ELR (cell line): ENCODE measurements around the gene GPX8.

ENCODE experiments used
- DNase-seq: peaks from one replicate; pipeline ENCODE4 v3.0.0-alpha.2; 2015; ENCODE audit warnings: low read depth

GPX8 gene, protein sequence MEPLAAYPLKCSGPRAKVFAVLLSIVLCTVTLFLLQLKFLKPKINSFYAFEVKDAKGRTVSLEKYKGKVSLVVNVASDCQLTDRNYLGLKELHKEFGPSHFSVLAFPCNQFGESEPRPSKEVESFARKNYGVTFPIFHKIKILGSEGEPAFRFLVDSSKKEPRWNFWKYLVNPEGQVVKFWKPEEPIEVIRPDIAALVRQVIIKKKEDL

DNA sequence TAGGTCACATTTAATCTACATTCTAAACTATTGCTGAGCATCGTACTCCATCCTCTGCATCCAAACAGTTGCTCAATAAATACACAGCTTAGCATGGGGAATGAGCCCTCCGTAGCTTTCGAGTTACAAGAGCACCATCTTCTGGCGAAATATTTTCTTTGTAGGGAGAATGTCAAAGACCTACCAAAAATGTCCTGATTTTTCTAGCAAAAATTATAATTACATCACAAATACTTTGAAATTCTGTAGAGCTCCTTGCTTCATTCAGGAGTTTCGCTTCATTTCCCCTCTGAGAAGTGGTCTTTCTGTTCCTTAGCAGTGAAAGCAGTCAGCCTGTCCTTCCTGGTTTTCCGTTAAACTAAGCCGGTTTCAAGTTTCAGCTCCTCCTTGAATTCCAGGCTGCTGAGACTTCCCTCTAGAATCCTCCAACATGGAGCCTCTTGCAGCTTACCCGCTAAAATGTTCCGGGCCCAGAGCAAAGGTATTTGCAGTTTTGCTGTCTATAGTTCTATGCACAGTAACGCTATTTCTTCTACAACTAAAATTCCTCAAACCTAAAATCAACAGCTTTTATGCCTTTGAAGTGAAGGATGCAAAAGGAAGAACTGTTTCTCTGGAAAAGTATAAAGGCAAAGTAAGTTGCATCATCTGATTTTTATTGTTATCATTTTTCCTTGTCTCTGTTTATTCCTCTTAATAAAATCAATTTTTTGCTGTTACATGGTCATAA is at the start of gene GPX8:
GPX8 (plus strand) TSS at position 409 of the 730 bp plus-strand sequence; CDS start at position 431, 22 bp downstream.
- DNase-seq = peak; percentile 93

DNA sequence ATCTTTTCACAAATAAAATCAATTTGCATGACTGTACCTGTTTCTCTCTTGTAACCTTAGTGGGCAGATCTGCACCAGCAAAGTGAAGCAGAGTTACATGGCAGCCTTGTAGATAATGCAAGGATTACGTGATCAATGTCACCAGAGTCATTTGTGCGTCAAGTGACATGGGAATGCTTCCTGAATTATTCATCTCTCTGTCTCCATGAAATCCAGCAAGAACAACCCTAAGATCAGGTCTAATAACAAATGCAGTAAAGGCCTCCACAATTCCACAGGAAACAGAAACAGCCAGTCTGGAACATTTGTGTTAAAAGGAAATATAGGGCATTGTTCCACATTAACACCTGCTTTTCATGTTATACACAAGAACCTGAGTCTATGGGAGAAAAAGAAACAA is 49.8 kb upstream of the GPX8 start:
- DNase-seq = no peak

DNA sequence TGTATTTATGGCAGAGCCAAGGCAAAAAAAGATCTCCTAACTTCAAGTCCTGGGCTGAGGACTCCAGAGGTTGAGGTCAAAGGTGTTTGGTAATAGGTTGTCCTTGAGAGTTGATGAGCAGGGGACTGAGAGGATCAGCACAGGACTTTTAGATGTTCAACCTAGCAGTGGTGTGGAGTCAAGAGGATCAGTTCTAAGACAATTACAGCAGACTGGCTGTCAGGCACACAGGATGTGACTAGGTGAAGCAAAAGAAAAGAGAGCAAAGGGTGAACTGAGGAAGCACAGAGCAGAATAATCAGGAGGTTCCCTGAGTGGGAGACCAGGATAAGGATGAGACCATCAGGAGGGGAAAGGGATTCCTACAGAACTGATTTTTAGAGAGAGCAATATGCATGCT is 46.6 kb upstream of the GPX8 start:
- no peak for DNase-seq

DNA sequence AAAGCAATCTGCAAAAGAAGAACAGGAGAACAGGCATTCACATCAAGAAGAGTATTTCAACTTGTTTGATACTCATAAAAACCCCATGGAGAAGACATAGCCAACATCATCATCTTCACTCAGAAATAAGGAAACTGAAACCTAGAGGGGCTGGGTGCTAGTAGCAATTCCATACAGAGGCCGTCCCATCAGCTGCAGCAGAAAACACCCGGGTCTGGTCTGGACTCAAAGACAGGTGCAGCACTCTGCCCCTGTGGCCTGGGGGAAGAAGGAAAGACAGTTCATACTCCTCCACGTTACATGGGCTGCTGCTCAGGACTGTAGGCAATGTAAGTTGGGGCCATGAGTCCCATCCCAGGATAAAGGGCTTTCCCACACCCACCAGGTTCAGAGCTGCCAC is 45.9 kb upstream of the GPX8 start:
- no peak for DNase-seq

DNA sequence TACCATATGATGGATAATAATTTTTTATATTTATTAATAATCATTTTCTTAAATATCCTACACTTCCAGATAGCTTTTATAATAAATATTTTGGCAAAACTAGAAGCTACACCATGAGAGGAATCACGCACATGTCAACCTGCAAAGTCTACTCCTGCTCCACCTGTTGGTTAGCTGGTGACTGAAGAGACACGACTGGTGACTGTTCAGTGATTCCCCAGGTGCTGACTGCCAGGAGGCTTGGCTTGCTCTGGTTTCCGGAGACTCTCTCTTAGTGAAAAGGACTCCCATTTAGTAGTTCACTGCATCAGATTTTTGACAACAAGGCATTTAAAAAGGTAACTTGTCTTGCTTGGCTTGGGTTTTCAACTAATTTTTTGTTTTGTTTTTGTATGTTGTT is 36.6 kb upstream of the GPX8 start:
- DNase-seq = no peak

DNA sequence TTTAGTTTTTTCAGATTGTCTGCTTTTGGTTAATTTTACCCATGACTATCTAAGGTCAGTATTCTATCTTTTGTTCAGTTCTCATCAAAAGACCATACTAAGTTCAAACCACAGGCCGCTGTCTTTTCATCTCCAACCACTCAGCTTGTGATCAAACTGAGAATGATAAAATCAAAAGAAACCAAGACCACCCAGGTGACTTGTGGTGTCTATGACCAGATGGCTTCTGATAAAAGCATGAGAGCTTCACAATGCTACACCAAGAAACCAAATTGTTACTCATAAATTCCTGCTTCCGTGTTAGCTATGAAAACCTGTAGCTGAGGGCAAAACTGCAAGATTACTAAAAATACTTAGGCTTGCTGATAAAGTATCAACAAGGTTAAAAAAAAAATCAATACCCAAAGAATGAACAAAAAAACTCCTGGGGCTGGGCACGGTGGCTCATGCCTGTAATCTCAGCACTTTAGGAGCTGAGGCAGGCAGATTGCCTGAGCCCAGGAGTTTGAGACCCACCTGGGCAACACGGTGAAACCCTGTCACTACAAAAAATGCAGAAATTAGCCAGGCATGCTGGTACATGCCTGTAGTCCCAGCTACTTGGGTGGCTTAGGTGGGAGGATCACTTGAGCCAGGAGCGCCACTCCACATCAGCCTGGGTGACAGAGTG is 25.8 kb upstream of the GPX8 start:
- no peak for DNase-seq

DNA sequence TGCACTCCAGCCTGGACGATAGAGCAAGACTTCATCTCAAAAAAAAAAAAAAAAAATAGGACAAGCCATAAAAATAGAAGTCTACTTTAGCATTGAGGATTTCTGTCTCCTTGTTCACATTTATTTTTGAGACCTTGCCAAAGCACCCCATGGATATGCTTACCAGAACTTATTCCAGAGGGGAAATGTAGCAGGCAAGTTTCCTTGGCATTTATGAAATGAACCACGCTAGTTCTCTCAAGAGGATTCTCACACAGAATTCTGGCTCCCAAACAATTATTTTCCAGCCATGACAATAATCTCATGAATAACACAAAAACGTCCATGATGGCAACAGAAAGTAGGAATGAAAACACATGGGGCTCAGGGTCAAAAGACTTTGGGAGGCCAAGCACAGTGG is 23.4 kb upstream of the GPX8 start:
- no peak for DNase-seq

DNA sequence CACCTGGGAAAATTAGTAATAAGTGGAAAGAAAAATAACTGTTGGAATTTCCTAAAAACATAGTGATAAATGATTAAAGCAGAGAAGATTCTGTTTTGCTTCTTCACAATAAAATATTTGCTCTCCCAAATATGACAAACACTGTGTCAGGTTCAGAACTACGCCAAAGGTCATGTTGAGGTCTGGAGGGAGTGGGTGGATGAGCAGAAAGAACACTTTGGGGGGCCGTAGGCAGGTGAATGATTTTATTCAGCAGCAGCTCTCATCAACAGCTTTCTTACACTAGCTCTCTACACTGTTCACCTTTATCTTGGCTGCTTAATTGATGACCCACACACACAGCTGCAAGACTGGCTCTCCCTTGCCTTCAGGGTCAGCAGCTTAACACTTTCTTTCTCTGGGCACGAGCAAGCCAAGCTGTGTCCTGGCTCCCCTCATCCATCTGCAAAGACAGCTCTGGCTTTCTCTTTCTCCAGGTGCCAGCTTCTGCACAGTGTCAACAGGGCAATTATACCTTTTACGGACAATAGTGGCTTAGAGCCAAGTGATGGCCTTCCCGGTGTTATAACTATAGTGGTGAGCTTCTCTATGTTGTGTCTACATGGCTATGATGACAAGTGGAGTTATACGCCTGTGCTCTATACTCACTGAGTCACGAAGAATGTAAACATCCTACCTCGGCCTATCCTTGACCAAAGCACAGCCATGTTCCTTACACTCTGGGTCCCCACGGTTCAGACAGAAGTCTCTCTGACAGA is 18.9 kb upstream of the GPX8 start:
- DNase-seq = no peak

DNA sequence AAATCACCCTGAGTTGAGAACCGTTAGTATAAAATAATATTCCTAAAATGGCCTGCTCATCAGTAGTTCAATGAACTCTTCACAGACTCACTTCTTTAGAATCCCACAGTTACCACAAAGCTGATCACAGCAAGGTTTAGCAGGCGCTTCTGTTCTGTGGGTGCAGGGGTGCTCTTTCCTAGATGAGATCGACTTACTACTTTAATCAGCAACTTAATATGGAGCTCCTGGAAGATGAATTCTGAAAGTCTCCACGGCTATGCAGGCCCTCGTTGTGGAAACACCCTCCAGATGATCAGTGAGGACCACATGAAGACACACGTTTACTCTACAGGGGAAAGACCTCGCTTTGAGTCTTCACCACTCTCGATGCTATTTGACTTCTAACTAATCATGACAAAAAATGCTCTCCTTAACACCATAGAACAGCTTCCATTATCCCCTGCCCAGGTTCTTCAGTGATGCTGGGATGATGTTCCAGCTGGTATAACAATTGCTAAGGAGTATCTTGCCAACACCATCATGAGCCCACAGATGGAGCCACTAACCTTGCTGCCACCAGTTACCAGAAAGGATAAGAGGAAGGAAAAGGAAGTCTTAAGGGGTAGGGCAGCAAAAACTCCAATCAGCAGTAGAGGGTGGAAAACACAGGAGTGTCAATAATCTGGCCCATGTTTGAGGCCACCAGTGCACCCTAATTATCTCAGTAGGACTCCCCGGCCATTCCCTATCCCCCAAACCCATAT is 17.9 kb upstream of the GPX8 start:
- DNase-seq = no peak

DNA sequence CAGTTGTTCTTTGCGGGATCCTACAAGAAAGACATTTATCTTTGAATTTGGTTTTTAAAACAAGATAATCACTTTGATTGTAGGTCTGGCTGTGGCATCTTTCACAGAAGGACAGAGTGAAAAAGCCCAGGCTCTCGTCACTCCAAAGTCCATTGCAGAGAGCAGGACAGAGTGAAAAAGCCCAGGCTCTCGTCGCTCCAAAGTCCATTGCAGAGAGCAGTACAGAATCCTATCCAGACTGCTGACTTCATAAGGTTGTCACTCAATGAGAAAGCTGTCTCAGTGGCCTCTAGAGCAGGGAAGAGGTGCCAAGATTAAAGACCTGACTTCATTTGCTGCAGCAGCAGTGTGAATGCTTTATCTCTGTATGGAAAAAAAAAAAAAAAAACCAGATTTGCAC is 16.3 kb upstream of the GPX8 start:
- no peak for DNase-seq

DNA sequence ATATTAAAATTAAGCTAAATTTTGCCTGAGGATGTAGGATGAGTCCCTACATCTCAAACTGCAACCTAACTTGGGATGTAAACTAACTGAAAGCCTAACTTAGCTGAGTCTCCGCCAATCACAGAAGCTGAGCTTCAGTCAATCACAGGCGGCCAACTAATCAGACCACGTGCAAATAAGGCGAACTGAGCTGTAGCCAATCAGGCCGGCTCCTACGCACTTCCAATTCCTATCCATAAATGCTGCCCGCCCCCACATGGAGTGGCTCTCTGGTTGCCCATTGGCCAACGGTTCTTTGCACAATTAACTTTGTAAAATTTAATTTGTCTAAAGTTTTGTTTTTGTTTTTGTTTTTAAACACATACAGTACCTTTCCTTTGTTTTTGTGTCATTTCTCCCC is 13.9 kb upstream of the GPX8 start:
- DNase-seq = no peak

DNA sequence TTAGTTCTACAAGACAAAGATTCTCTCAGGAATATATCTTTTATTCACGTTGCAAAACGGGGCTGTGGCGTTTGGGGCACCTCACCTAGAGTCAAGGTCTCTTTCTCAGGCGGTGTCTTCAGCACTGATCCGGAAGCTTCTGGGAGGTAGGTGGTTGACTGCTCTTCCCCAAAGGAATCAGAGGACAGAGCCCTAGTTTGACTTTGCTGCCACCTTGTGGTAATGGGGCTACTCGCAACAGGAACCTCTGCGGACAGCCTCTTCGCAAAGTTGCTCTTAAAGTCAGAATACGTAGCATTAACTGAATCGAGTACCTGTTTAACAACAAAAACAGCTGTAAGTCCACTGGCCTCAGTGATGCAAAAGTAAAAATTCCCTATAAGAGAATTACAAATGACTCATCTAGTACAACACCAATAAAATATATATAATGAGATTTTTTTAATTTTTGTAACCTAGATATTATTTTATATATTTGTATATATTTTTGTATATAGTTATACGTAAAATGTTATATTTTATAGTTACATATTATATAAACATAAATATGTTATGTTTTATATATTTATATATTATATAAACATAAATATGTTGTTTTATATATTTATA is 13.3 kb upstream of the GPX8 start:
- peak; percentile 89 for DNase-seq

DNA sequence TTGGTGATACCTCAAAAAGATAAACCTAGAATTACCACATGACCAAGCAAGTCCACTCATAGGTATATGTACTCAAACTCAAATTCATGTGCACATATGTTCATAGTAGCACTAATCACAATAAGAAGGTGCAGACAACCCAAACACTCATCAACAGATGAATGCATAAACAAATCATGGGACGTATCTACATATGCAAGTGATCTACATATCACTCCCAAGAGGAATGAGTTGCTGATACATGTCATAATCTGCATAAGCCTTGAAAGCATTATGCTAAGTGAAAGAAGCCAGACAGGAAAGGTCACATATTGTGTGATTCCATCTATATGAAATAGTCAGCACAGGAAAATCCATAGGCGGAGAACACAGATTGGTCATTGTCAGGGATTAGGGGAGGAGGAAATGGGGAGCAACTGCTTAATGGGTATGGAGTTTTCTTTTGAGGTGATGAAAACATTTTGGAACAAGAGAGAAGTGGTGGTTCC is 10.6 kb upstream of the GPX8 start:
- DNase-seq = no peak

DNA sequence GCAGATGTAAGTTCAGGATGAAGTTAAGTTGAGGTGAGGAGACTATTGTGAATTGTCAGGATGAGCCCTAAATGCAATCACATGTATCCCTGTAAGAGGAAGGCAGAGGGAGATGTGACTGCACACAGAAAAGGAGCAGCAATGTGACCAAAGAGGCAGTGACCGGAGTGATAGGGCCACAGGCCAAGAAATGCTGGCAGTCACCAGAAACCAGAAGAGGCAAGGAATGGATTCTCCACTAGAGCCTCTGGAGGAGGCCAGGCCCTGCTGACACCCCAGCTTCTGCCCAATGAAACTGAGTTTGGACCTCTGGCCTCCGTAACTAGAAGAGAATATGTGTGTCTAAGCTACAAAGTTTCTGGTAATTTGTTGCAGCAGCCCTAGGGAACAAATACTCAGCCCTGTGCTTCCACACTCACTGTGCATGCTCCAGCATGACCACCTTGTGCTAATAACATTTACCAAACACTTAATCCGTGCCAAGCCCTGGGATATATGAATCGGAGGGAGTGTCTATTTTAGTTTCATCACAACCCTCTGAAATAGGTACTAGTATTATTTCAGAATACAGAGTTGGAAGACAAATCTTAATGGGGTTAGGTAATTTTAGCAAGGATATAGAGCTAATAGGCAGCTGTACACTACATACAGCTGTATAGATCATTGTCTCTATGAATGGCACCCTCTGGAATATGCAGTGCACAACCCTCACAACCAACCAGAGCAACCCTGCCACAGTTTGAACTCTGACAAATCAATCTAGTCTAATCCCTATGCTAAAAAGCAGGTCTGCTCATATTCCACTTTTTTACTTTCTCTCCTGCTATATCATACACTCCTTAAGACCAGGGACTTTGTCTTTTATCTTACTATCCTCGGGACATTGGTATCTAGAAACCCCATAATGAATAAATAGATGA is 7.8 kb upstream of the GPX8 start:
- peak; percentile 75 for DNase-seq

DNA sequence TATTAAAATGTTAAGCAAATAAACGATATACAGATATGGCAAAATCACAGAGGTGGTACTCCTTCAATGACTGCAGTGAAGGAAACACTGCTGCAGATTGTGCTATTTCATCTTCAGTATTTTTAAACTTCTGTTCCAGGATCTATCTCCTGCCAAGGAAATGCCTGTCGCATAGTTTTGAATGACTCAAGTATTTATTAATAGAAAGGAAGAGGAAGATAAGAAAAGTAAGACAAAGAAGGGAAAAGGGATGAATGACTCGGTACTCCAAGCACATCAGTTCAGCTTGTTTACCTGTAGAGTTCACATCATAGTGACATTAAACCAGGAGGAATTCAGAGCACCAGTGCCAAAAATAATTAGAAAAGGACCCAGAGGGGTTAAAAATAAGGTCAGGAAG is 5.1 kb upstream of the GPX8 start:
- DNase-seq = peak; percentile 71

DNA sequence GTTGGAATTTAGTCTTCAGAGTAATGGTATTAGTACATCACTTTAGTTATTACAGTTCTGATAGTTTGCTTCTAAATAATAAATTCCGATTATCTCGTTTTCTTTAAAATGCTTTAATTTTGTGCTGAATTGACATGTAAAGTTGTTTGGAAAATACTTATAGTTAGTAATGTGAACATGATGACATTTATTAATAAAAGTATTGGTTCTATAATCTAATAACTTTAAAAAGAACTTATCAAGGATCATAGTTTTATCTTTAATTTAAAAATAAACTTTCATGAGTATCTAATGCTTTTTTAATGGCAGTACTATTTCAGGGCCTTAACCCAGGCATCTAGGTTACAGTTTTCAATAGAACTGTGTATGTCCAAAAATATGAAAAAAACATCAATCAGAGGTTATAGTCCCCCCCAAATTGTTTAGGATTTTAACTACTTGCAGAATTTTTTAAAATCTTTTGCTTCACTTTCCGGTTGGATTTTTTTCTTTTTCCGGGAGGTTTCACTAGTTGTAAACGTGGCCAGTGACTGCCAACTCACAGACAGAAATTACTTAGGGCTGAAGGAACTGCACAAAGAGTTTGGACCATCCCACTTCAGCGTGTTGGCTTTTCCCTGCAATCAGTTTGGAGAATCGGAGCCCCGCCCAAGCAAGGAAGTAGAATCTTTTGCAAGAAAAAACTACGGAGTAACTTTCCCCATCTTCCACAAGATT is 680 bp downstream of the GPX8 start:
- DNase-seq = peak; percentile 93

DNA sequence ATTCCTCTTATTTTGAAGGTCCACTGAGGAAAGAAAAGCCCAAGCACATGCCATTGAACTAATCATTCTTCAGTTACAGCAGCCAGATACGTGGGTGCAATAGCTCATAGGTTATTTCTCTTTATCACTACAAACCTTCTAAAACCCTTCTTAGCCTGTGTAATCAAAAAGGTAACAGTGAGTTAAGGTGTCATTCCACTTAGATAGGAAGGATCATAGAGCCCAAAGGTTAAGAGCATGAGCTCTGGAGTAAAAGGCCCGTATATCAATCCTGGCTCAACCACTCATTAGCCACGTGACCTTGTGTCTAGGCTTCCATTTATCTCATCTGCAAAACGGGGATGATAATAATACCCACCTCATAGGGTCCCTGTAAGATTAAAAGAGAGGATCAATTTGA is 2.7 kb downstream of the GPX8 start:
- DNase-seq = no peak

DNA sequence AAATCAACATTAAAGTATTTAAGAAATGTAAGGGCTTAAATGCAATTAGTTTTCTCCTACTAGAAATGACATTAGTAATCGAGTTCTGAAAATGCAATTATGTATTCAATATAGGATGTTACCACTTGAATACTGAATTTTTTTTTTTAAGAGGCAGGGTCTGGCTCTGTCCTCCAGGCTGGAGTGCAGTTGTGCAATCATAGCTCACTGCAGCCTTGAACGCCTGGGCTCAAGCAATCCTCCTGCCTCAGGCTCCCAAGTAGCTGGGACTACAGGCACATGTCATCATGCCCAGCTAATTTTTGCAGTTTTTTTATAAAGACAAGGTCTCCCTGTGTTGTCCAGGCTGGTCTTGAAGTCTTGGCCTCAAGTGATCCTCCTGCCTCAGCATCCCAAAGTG is 11.5 kb downstream of the GPX8 start:
- DNase-seq = no peak

DNA sequence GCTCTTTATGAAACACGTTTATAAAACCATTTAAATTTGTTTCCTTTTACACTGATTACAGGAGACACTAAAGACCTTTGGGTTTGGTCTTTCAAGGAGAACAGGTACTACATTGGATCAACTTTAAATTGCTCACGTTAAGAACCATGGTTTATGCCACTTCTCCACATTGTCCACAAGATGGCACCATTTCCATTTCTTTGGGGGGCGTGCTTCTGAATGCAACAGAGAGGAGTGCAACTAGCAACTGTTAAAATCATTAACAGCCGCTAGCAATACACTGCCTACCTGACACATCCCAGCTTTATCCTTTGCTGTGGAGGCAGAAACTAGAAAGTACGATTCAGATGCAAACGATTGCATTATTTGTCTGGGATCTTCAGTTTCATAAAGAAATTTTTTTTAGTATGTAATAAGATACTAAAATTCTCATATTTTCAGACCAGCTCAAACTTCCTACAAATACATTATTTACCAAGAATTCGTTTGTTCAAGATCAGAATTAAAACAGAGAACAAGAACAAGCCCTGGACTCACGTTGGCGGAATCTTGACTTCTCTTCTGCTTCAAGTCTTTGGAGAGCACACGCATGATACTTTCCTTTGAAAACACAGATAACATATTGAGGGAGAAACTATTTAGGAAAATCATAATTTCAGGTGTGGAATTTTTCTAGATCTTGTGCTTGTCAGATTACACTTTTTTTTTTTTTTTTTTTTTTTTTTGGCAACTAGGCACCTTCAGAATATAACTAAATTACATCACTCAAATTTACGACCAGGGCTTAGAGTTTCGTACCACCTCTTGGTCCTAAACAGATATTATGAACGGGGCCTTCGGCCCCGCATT is 12.3 kb downstream of the GPX8 start:
- peak; percentile 87 for DNase-seq
